Muscle layer of colon (tissue), 2 donors: Measurements from ENCODE around the gene HS2ST1.

ENCODE experiments used
- H3K27ac ChIP-seq: one replicate; pipeline ENCODE4 v1.7.0; 2013; ENCODE audit warnings: low read depth, mild to moderate bottlenecking, low read length, moderate library complexity
- H3K27me3 ChIP-seq, 2 donors: one replicate each; pipeline ENCODE4 v1.7.0; 2013; ENCODE audit warnings: low read length in 2 of 2, mild to moderate bottlenecking in 2 of 2; ENCODE audit not compliant: insufficient read depth in 2 of 2, control insufficient read depth in 1 of 2
- H3K36me3 ChIP-seq: one replicate; pipeline ENCODE4 v1.7.0; 2013; ENCODE audit warnings: mild to moderate bottlenecking, low read length; ENCODE audit not compliant: insufficient read depth
- H3K4me1 ChIP-seq: one replicate; pipeline ENCODE4 v1.7.0; 2013; ENCODE audit warnings: mild to moderate bottlenecking, low read length; ENCODE audit not compliant: insufficient read depth
- H3K4me3 ChIP-seq, 2 donors: one replicate each; pipeline ENCODE4 v1.7.0; 2013; ENCODE audit warnings: low read length in 2 of 2, low read depth in 1 of 2, mild to moderate bottlenecking in 1 of 2, moderate library complexity in 1 of 2
- H3K9ac ChIP-seq: one replicate; pipeline ENCODE4 v1.7.0; 2013; ENCODE audit warnings: low read length
- H3K9me3 ChIP-seq: one replicate; pipeline ENCODE4 v1.7.0; 2013; ENCODE audit warnings: mild to moderate bottlenecking, low read length
- donor health status: abdominal sarcoma.
- donor health status: Adenocarcinoma of cecum.

HS2ST1 gene

DNA sequence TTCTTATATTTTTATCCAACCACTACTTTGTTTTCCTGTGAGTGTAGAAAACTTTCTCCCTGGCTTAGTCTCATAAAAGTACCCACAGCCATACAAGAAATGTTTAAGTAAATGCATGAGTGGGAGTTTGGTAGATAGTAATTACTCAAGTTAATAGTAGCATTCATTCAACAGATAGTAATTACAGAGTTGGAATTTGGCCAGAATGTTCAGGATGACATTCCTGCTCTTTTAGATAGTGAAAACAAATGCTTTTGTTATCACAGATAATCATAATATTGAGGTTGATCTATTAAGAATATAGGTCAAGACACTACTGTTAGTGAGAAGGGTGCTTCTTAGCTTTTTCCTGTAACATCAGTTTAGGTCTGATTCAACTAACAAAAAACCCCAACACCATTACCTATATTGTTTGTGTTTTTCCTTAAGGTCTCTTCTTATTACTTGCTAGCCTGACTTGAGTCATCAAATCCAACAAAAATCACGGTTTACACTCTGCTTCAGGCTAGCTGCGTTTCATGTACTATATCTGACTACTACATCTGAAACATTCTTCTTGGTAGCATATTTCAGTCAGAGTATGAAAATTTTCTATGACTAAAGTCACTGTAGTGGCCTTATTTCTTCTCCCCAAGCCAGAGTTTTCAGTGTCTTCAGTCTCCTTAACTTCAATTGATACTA lies 163.7 kb downstream of the HS2ST1 start:
- Histone ChIP-seq H3K4me1 (no peaks in the 10 kb centered on the region), H3K27me3 (no peaks in the 10 kb centered on the region), H3K9ac (no peak overlapping the region), H3K9me3 (no peaks in the 10 kb centered on the region), H3K4me3 (no peak overlapping the region), H3K36me3 (no peaks in the 10 kb centered on the region), H3K27ac (no peak overlapping the region)

GRCh38 chr1:87084244-87084836 lies 169.9 kb downstream of the HS2ST1 start:
- Histone ChIP-seq H3K27me3 (no peaks in the 10 kb centered on the region), H3K4me3 (no peak overlapping the region), H3K9ac (no peak overlapping the region), H3K4me1 (no peaks in the 10 kb centered on the region), H3K27ac (no peak overlapping the region), H3K36me3 (no peaks in the 10 kb centered on the region), H3K9me3 (no peaks in the 10 kb centered on the region)

GRCh38 chr1:87086120-87086519 lies 171.7 kb downstream of the HS2ST1 start:
- no peaks in the 10 kb centered on the region for H3K9me3 ChIP-seq
- H3K9ac ChIP-seq, result no peak overlapping the region
- no peaks in the 10 kb centered on the region for H3K4me1 ChIP-seq
- H3K27ac ChIP-seq, result no peak overlapping the region
- no peak overlapping the region for H3K4me3 ChIP-seq
- no peaks in the 10 kb centered on the region for H3K27me3 ChIP-seq
- no peaks in the 10 kb centered on the region for H3K36me3 ChIP-seq

- Histone ChIP-seq H3K9ac (no peak overlapping the region), H3K4me1 (no peaks in the 10 kb centered on the region), H3K36me3 (no peaks in the 10 kb centered on the region), H3K27ac (no peak overlapping the region), H3K27me3 (no peaks in the 10 kb centered on the region), H3K9me3 (no peaks in the 10 kb centered on the region), H3K4me3 (no peak overlapping the region)
Measured at GRCh38 chr1:87089070-87089736, 174.8 kb downstream of the HS2ST1 start.

- Histone ChIP-seq H3K4me3 (no peak overlapping the region), H3K27ac (no peak overlapping the region), H3K36me3 (no peaks in the 10 kb centered on the region), H3K27me3 (no peaks in the 10 kb centered on the region), H3K9me3 (no peaks in the 10 kb centered on the region), H3K4me1 (no peaks in the 10 kb centered on the region), H3K9ac (no peak overlapping the region)
Measured at GRCh38 chr1:87089823-87090222, 175.4 kb downstream of the HS2ST1 start.

DNA sequence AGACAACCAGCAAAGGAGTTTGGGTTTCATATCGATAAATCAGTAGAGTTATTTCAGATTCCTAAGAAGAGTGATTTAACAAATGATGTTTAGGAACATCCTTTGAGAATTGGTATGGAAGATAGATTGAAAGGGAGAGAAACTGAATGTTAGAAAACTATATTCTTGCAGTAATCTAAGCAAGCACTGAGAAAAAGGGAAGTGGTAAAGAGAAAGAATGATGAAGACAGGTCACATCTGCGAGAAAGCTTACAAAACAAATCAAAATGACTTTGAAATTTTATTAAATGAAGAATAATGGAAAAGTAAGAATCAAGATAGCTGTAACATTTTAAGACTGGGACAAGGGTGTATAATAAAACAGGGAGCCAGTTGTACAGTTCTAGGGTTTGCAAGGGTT lies 177.0 kb downstream of the HS2ST1 start:
- Histone ChIP-seq H3K9me3 (no peaks in the 10 kb centered on the region), H3K36me3 (no peaks in the 10 kb centered on the region), H3K9ac (no peak overlapping the region), H3K27ac (no peak overlapping the region), H3K27me3 (no peaks in the 10 kb centered on the region), H3K4me1 (no peaks in the 10 kb centered on the region), H3K4me3 (no peak overlapping the region)

- no peak overlapping the region for H3K9ac ChIP-seq
Measured at GRCh38 chr1:87092846-87093245, 178.4 kb downstream of the HS2ST1 start.

DNA sequence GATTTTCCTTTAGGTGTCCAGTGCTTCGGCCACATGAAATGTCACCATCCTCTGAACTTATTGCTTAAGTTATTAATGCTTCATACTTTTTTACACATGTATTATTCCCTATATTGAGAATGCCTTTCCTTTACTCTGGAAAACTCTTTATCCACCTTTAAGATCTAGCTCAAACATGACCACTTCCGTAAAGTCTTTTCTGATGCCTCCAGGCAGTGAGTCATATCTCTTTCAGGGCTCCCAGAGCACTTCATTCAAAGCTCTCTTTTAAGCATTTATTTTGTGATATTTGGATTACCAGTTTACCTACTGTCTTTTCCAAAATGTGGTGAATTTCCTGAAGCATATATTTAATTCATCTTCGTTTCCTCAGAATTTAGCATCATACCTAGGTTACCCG lies 178.9 kb downstream of the HS2ST1 start:
- Histone ChIP-seq H3K4me1 (no peaks in the 10 kb centered on the region), H3K4me3 (no peak overlapping the region), H3K9ac (no peak overlapping the region), H3K9me3 (no peaks in the 10 kb centered on the region), H3K36me3 (no peaks in the 10 kb centered on the region), H3K27ac (no peak overlapping the region), H3K27me3 (no peaks in the 10 kb centered on the region)

More at GRCh38 chr1:87092846-87093245, 178.4 kb downstream of the HS2ST1 start:
- Histone ChIP-seq H3K36me3 (no peaks in the 10 kb centered on the region), H3K9me3 (no peaks in the 10 kb centered on the region), H3K4me1 (no peaks in the 10 kb centered on the region), H3K27me3 (no peaks in the 10 kb centered on the region), H3K4me3 (no peak overlapping the region), H3K27ac (no peak overlapping the region)

DNA sequence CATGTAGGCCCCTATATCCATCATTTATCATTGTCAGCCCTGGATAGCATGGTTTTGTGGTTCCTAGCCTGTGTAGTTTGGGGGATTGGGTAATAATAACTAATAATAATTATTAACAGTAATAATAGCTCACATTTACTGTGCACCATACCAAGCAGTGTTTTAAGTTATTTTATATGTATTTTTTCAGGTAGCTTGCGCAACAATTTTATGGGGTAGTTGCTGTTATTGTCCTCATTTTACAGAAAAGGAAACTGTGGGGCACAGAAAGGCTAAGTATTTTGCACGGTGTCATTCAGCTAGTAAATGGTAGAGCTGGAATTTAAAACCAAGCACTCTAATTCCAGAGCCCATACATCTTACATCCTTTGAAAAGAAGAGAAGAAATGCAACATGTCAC lies 179.8 kb downstream of the HS2ST1 start:
- Histone ChIP-seq H3K9me3 (no peaks in the 10 kb centered on the region), H3K9ac (no peak overlapping the region), H3K27me3 (no peaks in the 10 kb centered on the region), H3K36me3 (peaks cover 2% of the 10 kb centered on the region), H3K4me3 (no peak overlapping the region), H3K27ac (no peak overlapping the region), H3K4me1 (no peaks in the 10 kb centered on the region)

GRCh38 chr1:87100271-87100670 lies 185.8 kb downstream of the HS2ST1 start:
- H3K9ac ChIP-seq, result no peak overlapping the region
- H3K4me3 ChIP-seq, result no peak overlapping the region
- H3K9me3 ChIP-seq, result peaks cover 9% of the 10 kb centered on the region
- H3K27ac ChIP-seq, result no peak overlapping the region
- no peaks in the 10 kb centered on the region for H3K27me3 ChIP-seq
- H3K4me1 ChIP-seq, result no peaks in the 10 kb centered on the region
- peaks cover 9% of the 10 kb centered on the region for H3K36me3 ChIP-seq

- H3K27ac ChIP-seq, result no peak overlapping the region
- H3K4me1 ChIP-seq, result no peaks in the 10 kb centered on the region
- no peak overlapping the region for H3K9ac ChIP-seq
- H3K4me3 ChIP-seq, result no peak overlapping the region
- no peaks in the 10 kb centered on the region for H3K27me3 ChIP-seq
- H3K36me3 ChIP-seq, result peaks cover 9% of the 10 kb centered on the region
- H3K9me3 ChIP-seq, result peaks cover 9% of the 10 kb centered on the region
Measured at GRCh38 chr1:87103074-87103473, 188.6 kb downstream of the HS2ST1 start.
